Central memory CD8-positive, alpha-beta T cell (primary cell): ENCODE results near the gene ALX4.

Source experiments
- ATAC-seq: fragments of 150-1000 bp; cut with Tn5 transposase; replicated peaks from 2 replicates; pipeline ENCODE4 v1.10.0; 2022; ENCODE audit warnings: mild to moderate bottlenecking, moderate FRiP score, moderate number of reproducible peaks; ENCODE audit not compliant: poor library complexity, severe bottlenecking; ENCODE audit errors: extremely low read depth
- DNase-seq, 2 donors: peaks; one replicate each; pipeline ENCODE4 v3.0.0; 2021; ENCODE audit warnings: low spot score in 2 of 2
- H3K27ac Mint-ChIP-seq: one replicate; pipeline ENCODE4 v1.8.0; 2022; ENCODE audit warnings: low read depth, mild to moderate bottlenecking, moderate library complexity, mixed read lengths
- H3K27me3 Mint-ChIP-seq: one replicate; pipeline ENCODE4 v1.8.0; 2022; ENCODE audit warnings: mixed read lengths
- H3K36me3 Mint-ChIP-seq: one replicate; pipeline ENCODE4 v1.8.0; 2022; ENCODE audit warnings: mild to moderate bottlenecking, moderate library complexity, mixed read lengths; ENCODE audit not compliant: insufficient read depth
- H3K4me1 Mint-ChIP-seq: one replicate; pipeline ENCODE4 v1.8.0; 2022; ENCODE audit warnings: mixed read lengths
- H3K4me3 Mint-ChIP-seq: one replicate; pipeline ENCODE4 v1.8.0; 2022; ENCODE audit warnings: mild to moderate bottlenecking, moderate library complexity, mixed read lengths
- H3K9me3 Mint-ChIP-seq: one replicate; pipeline ENCODE4 v1.8.0; 2022; ENCODE audit warnings: mixed read lengths

Gene ALX4

GRCh38 chr11:44248109-44248508 is 61.8 kb downstream of the ALX4 start:
- ATAC-seq, result no peak
- peaks cover 21% of the 10 kb centered on the region for H3K36me3 Mint-ChIP-seq
- no peak for DNase-seq
- no peak overlapping the region for H3K27ac Mint-ChIP-seq
- no peak overlapping the region for H3K4me3 Mint-ChIP-seq
- no peaks in the 10 kb centered on the region for H3K27me3 Mint-ChIP-seq
- H3K9me3 Mint-ChIP-seq, result peaks cover 15% of the 10 kb centered on the region
- H3K4me1 Mint-ChIP-seq, result no peaks in the 10 kb centered on the region

- Mint-ChIP-seq H3K36me3 (peaks cover 21% of the 10 kb centered on the region), H3K27ac (no peak overlapping the region), H3K27me3 (no peaks in the 10 kb centered on the region), H3K9me3 (peaks cover 9% of the 10 kb centered on the region), H3K4me1 (no peaks in the 10 kb centered on the region), H3K4me3 (no peak overlapping the region)
- DNase-seq, result no peak
- ATAC-seq, result no peak
Measured at GRCh38 chr11:44247508-44247907, 62.4 kb downstream of the ALX4 start.

- Mint-ChIP-seq H3K4me3 (no peak overlapping the region), H3K9me3 (peaks cover 1% of the 10 kb centered on the region), H3K27me3 (no peaks in the 10 kb centered on the region), H3K4me1 (no peaks in the 10 kb centered on the region), H3K27ac (no peak overlapping the region), H3K36me3 (peaks cover 22% of the 10 kb centered on the region)
- DNase-seq (no peak), ATAC-seq (no peak)
Measured at GRCh38 chr11:44246726-44247125, 63.2 kb downstream of the ALX4 start.

- Mint-ChIP-seq H3K36me3 (peaks cover 17% of the 10 kb centered on the region), H3K9me3 (no peaks in the 10 kb centered on the region), H3K4me3 (no peak overlapping the region), H3K27me3 (no peaks in the 10 kb centered on the region), H3K4me1 (no peaks in the 10 kb centered on the region), H3K27ac (no peak overlapping the region)
- no peak for ATAC-seq
- DNase-seq, result no peak
Measured at GRCh38 chr11:44244639-44245310, 65.2 kb downstream of the ALX4 start.

- no peak for ATAC-seq
- H3K27ac Mint-ChIP-seq, result no peak overlapping the region
- no peak overlapping the region for H3K4me3 Mint-ChIP-seq
- no peaks in the 10 kb centered on the region for H3K9me3 Mint-ChIP-seq
- no peak for DNase-seq
- H3K27me3 Mint-ChIP-seq, result no peaks in the 10 kb centered on the region
- peaks cover 13% of the 10 kb centered on the region for H3K36me3 Mint-ChIP-seq
- no peaks in the 10 kb centered on the region for H3K4me1 Mint-ChIP-seq
Measured at GRCh38 chr11:44243595-44244343, 66.2 kb downstream of the ALX4 start.

- Mint-ChIP-seq H3K27ac (no peak overlapping the region), H3K4me1 (no peaks in the 10 kb centered on the region), H3K4me3 (no peak overlapping the region), H3K36me3 (peaks cover 13% of the 10 kb centered on the region), H3K9me3 (no peaks in the 10 kb centered on the region), H3K27me3 (no peaks in the 10 kb centered on the region)
- ATAC-seq (no peak), DNase-seq (no peak)
Measured at GRCh38 chr11:44243086-44243485, 66.9 kb downstream of the ALX4 start.

- no peak overlapping the region for H3K4me3 Mint-ChIP-seq
- H3K27me3 Mint-ChIP-seq, result no peaks in the 10 kb centered on the region
- no peaks in the 10 kb centered on the region for H3K4me1 Mint-ChIP-seq
- no peak for DNase-seq
- H3K9me3 Mint-ChIP-seq, result no peaks in the 10 kb centered on the region
- no peak overlapping the region for H3K27ac Mint-ChIP-seq
- no peak for ATAC-seq
- H3K36me3 Mint-ChIP-seq, result peaks cover 13% of the 10 kb centered on the region
Measured at GRCh38 chr11:44241851-44242250, 68.1 kb downstream of the ALX4 start.

- H3K36me3 Mint-ChIP-seq, result peaks cover 12% of the 10 kb centered on the region
- no peaks in the 10 kb centered on the region for H3K4me1 Mint-ChIP-seq
- no peaks in the 10 kb centered on the region for H3K9me3 Mint-ChIP-seq
- no peak overlapping the region for H3K4me3 Mint-ChIP-seq
- no peaks in the 10 kb centered on the region for H3K27me3 Mint-ChIP-seq
- ATAC-seq (no peak), DNase-seq (no peak)
- no peak overlapping the region for H3K27ac Mint-ChIP-seq
Measured at GRCh38 chr11:44237156-44237555, 72.8 kb downstream of the ALX4 start.

GRCh38 chr11:44236296-44236695 is 73.6 kb downstream of the ALX4 start:
- H3K27ac Mint-ChIP-seq, result no peak overlapping the region

GRCh38 chr11:44235765-44236201 is 74.2 kb downstream of the ALX4 start:
- Mint-ChIP-seq H3K4me3 (no peak overlapping the region), H3K36me3 (peaks cover 10% of the 10 kb centered on the region), H3K4me1 (no peaks in the 10 kb centered on the region), H3K9me3 (no peaks in the 10 kb centered on the region), H3K27me3 (no peaks in the 10 kb centered on the region), H3K27ac (no peak overlapping the region)
- DNase-seq, result no peak
- ATAC-seq, result no peak

More at GRCh38 chr11:44236296-44236695, 73.6 kb downstream of the ALX4 start:
- no peaks in the 10 kb centered on the region for H3K27me3 Mint-ChIP-seq
- no peaks in the 10 kb centered on the region for H3K9me3 Mint-ChIP-seq
- DNase-seq (no peak), ATAC-seq (no peak)
- no peaks in the 10 kb centered on the region for H3K4me1 Mint-ChIP-seq
- H3K36me3 Mint-ChIP-seq, result peaks cover 9% of the 10 kb centered on the region
- no peak overlapping the region for H3K4me3 Mint-ChIP-seq

- H3K4me1 Mint-ChIP-seq, result peaks cover 17% of the 10 kb centered on the region
- no peak overlapping the region for H3K27ac Mint-ChIP-seq
- no peak overlapping the region for H3K4me3 Mint-ChIP-seq
- no peak for DNase-seq
- no peaks in the 10 kb centered on the region for H3K9me3 Mint-ChIP-seq
- no peaks in the 10 kb centered on the region for H3K27me3 Mint-ChIP-seq
- ATAC-seq, result no peak
- H3K36me3 Mint-ChIP-seq, result peaks cover 4% of the 10 kb centered on the region
Measured at GRCh38 chr11:44229624-44230023, 80.3 kb downstream of the ALX4 start.

- H3K27ac Mint-ChIP-seq, result no peak overlapping the region
Measured at GRCh38 chr11:44229098-44229497, 80.8 kb downstream of the ALX4 start.

GRCh38 chr11:44228379-44228778 is 81.6 kb downstream of the ALX4 start:
- H3K27me3 Mint-ChIP-seq, result no peaks in the 10 kb centered on the region
- no peaks in the 10 kb centered on the region for H3K9me3 Mint-ChIP-seq

More at GRCh38 chr11:44229098-44229497, 80.8 kb downstream of the ALX4 start:
- peaks cover 4% of the 10 kb centered on the region for H3K36me3 Mint-ChIP-seq
- no peaks in the 10 kb centered on the region for H3K9me3 Mint-ChIP-seq
- ATAC-seq, result no peak
- no peak overlapping the region for H3K4me3 Mint-ChIP-seq
- no peaks in the 10 kb centered on the region for H3K27me3 Mint-ChIP-seq
- H3K4me1 Mint-ChIP-seq, result peaks cover 17% of the 10 kb centered on the region
- DNase-seq, result no peak

More at GRCh38 chr11:44228379-44228778, 81.6 kb downstream of the ALX4 start:
- H3K4me3 Mint-ChIP-seq, result no peak overlapping the region
- peaks cover 17% of the 10 kb centered on the region for H3K4me1 Mint-ChIP-seq
- ATAC-seq, result no peak
- peaks cover 3% of the 10 kb centered on the region for H3K36me3 Mint-ChIP-seq
- no peak for DNase-seq
- H3K27ac Mint-ChIP-seq, result no peak overlapping the region
